Glutamatergic neuron (in vitro differentiated cells): ENCODE measurements around the gene STON2. TPM values are rescaled to one million over a fixed set of nuclear protein-coding genes. Genes with fewer than 3 reads are reported as not detected.

Experiments
- DNase-seq: peaks from one replicate; pipeline ENCODE4 v3.0.0; 2022
- H3K27ac Mint-ChIP-seq: one replicate; pipeline ENCODE4 v1.8.0; 2020; ENCODE audit warnings: mild to moderate bottlenecking, mixed read lengths, inconsistent platforms; ENCODE audit not compliant: unreplicated experiment
- H3K27me3 Mint-ChIP-seq: one replicate; pipeline ENCODE4 v1.8.0; 2020; ENCODE audit warnings: mild to moderate bottlenecking, moderate library complexity, mixed read lengths, inconsistent platforms; ENCODE audit not compliant: unreplicated experiment
- H3K36me3 Mint-ChIP-seq: one replicate; pipeline ENCODE4 v1.8.0; 2020; ENCODE audit warnings: mild to moderate bottlenecking, mixed read lengths, inconsistent platforms; ENCODE audit not compliant: unreplicated experiment
- H3K4me1 Mint-ChIP-seq: one replicate; pipeline ENCODE4 v1.8.0; 2020; ENCODE audit warnings: mild to moderate bottlenecking, low read depth, mixed read lengths, inconsistent platforms; ENCODE audit not compliant: unreplicated experiment
- H3K4me3 Mint-ChIP-seq: one replicate; pipeline ENCODE4 v1.8.0; 2020; ENCODE audit warnings: mild to moderate bottlenecking, mixed read lengths, inconsistent platforms; ENCODE audit not compliant: unreplicated experiment
- H3K9me3 Mint-ChIP-seq: one replicate; pipeline ENCODE4 v1.8.0; 2020; ENCODE audit warnings: mild to moderate bottlenecking, moderate library complexity, mixed read lengths, inconsistent platforms; ENCODE audit not compliant: unreplicated experiment
- CTCF ChIP-seq: fragments of 200-600 bp; sonication (generic); IDR thresholded peaks from one replicate; pipeline ENCODE4 v1.5.0; 2021; ENCODE audit not compliant: partially characterized antibody, unreplicated experiment
- total RNA-seq: library from RNA; stranded (reverse); fragmentation: NEBNext Ultra II Directional; extraction: Animal tissue kit (Norgen Biotek cat#: 25700); gene quantifications from one replicate; pipeline ENCODE4 v1.2.1, GENCODE V29; 2021; ENCODE audit not compliant: unreplicated experiment

The STON2 gene
- total RNA-seq, 1 donor from 2014 or later = 278 TPM

GRCh38 chr14:81388336-81388735 is 11.8 kb downstream of the STON2 start:
- Mint-ChIP-seq H3K4me1 (peaks cover 64% of the 10 kb centered on the region), H3K9me3 (peaks cover 6% of the 10 kb centered on the region)

GRCh38 chr14:81386290-81386745 is 13.8 kb downstream of the STON2 start:
- H3K27me3 Mint-ChIP-seq = peaks cover 9% of the 10 kb centered on the region
- peak overlapping the region; percentile 88 for H3K27ac Mint-ChIP-seq
- H3K9me3 Mint-ChIP-seq = peaks cover 6% of the 10 kb centered on the region
- DNase-seq = no peak
- no peak for TF ChIP-seq CTCF
- peak overlapping the region; percentile 59 for H3K4me3 Mint-ChIP-seq
- H3K4me1 Mint-ChIP-seq = peaks cover 62% of the 10 kb centered on the region
- peaks cover 11% of the 10 kb centered on the region for H3K36me3 Mint-ChIP-seq

More at GRCh38 chr14:81388336-81388735, 11.8 kb downstream of the STON2 start:
- TF ChIP-seq CTCF = no peak
- Mint-ChIP-seq H3K27me3 (peaks cover 9% of the 10 kb centered on the region), H3K27ac (no peak overlapping the region), H3K4me3 (no peak overlapping the region), H3K36me3 (peaks cover 11% of the 10 kb centered on the region)
- no peak for DNase-seq

- Mint-ChIP-seq H3K4me1 (peaks cover 57% of the 10 kb centered on the region), H3K27me3 (peaks cover 9% of the 10 kb centered on the region), H3K4me3 (peak overlapping the region; percentile 34), H3K9me3 (peaks cover 5% of the 10 kb centered on the region), H3K36me3 (peaks cover 11% of the 10 kb centered on the region), H3K27ac (peak overlapping the region; percentile 88)
- peak; percentile 47 for DNase-seq
- no peak for TF ChIP-seq CTCF
These were observed 14.2 kb downstream of the STON2 start for GRCh38 chr14:81385886-81386285.

- Mint-ChIP-seq H3K9me3 (peaks cover 4% of the 10 kb centered on the region), H3K4me3 (peak overlapping the region; percentile 34), H3K27me3 (peaks cover 9% of the 10 kb centered on the region), H3K27ac (peak overlapping the region; percentile 88), H3K36me3 (peaks cover 14% of the 10 kb centered on the region), H3K4me1 (peaks cover 54% of the 10 kb centered on the region)
- DNase-seq = no peak
- TF ChIP-seq CTCF = no peak
These were observed 14.7 kb downstream of the STON2 start for GRCh38 chr14:81385419-81385818.

GRCh38 chr14:81384900-81385299 is 15.2 kb downstream of the STON2 start:
- H3K36me3 Mint-ChIP-seq = peaks cover 17% of the 10 kb centered on the region
- DNase-seq = no peak
- H3K27me3 Mint-ChIP-seq = peaks cover 9% of the 10 kb centered on the region
- H3K4me1 Mint-ChIP-seq = peaks cover 50% of the 10 kb centered on the region
- peaks cover 4% of the 10 kb centered on the region for H3K9me3 Mint-ChIP-seq
- no peak for TF ChIP-seq CTCF
- peak overlapping the region; percentile 34 for H3K4me3 Mint-ChIP-seq
- peak overlapping the region; percentile 82 for H3K27ac Mint-ChIP-seq
